Thyroid gland (tissue), 4 donors: Measurements from ENCODE around the gene SEMA4G.

Source experiments
- CTCF ChIP-seq, 6 experiments: fragments of 200-600 bp in 3 of 6; fragments of 450-650 bp in 3 of 6; sonication (generic) in 3 of 6; IDR thresholded peaks; one replicate each; pipeline ENCODE4 v1.5.1; 2016 to 2019; ENCODE audit warnings: antibody characterized with exemption in 6 of 6, mild to moderate bottlenecking in 2 of 6, inconsistent platforms in 1 of 6, moderate library complexity in 1 of 6
- POLR2A ChIP-seq, 2 donors: fragments of 450-650 bp; IDR thresholded peaks; one replicate each; pipeline ENCODE4 v1.6.1; 2017; ENCODE audit warnings: antibody characterized with exemption in 2 of 2, mild to moderate bottlenecking in 2 of 2, moderate library complexity in 1 of 2

- TF ChIP-seq CTCF (IDR thresholded peaks at IDR 0.05): no peak
- TF ChIP-seq POLR2A (IDR thresholded peaks at IDR 0.05): no peak
Measured at GRCh38 chr10:100962351-100963080, 6.8 kb upstream of the SEMA4G start.
